G401.6 (cell line): ENCODE results near the gene PRPF40B.

Experiments used
- FAIRE-seq: peaks from 2 replicates; lab custom pipeline; 2012; peaks lifted over from hg19 to GRCh38; lab: Jason Lieb, UNC

Gene PRPF40B

GRCh38 chr12:49689237-49689636 is 65.9 kb downstream of the PRPF40B start:
- FAIRE-seq = no peak

DNA sequence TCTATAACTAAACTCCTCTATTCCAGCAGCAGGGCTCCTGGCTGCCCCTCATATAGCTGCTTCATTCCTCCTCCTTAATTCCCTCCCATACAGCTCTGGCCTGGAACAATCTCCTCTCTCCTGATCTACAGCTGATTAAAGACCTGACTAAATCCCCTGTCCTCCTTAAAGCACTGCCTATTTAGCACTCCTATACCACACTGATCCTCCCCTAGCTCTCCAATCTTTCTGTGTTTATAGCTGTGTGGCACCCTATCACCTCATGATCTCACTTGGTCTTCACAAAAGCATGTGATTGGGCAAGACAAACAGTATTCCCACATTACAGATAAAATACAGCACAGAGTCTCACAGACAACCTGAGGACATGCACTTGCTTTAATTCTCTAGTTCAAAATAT is 66.4 kb downstream of the PRPF40B start:
- no peak for FAIRE-seq

DNA sequence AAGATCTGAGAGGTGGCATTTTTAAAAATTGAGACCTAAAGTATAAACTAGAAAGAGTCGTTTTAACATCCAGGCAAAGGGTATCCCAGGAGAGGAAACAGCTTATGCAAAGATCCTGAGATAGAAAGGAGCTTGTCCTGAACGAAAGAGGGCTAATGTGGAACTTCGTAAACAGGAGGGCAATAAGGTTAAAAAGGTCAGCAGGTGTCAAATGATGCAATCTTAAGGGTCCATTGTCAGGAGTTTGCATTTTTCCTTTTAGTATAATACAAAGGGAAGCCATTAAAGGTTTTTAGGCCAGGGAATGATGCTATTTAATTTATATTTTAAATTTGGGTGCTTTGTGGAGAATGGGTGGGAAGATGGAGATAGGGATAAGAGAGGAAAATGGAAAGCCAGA is 69.5 kb downstream of the PRPF40B start:
- FAIRE-seq = no peak

- no peak for FAIRE-seq
Measured at GRCh38 chr12:49693931-49694444, 70.6 kb downstream of the PRPF40B start.
